ENCODE data around the gene IFNL2.
"Not testable (repeated sequence)": the region's sequence is repeated elsewhere in the genome, so short reads cannot be mapped to it uniquely, and the experiment has no call there.

DNA sequence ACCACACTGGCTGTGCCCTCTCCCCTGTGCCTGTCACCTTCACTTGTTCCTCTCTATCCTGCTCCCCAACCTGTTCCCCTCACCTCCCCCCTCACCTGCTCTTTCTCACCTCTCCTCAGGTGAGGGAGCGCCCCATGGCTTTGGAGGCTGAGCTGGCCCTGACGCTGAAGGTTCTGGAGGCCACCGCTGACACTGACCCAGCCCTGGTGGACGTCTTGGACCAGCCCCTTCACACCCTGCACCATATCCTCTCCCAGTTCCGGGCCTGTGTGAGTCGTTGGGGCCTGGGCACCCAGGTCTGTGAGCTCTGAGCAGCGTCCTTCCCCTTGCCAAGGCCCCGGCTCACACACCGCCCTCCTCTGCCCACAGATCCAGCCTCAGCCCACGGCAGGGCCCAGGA lies 1.2 kb downstream of the IFNL2 start:
- TF ChIP-seq, protein P1, sequence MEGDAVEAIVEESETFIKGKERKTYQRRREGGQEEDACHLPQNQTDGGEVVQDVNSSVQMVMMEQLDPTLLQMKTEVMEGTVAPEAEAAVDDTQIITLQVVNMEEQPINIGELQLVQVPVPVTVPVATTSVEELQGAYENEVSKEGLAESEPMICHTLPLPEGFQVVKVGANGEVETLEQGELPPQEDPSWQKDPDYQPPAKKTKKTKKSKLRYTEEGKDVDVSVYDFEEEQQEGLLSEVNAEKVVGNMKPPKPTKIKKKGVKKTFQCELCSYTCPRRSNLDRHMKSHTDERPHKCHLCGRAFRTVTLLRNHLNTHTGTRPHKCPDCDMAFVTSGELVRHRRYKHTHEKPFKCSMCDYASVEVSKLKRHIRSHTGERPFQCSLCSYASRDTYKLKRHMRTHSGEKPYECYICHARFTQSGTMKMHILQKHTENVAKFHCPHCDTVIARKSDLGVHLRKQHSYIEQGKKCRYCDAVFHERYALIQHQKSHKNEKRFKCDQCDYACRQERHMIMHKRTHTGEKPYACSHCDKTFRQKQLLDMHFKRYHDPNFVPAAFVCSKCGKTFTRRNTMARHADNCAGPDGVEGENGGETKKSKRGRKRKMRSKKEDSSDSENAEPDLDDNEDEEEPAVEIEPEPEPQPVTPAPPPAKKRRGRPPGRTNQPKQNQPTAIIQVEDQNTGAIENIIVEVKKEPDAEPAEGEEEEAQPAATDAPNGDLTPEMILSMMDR (IDR thresholded peaks at IDR 0.05), result not testable (repeated sequence)
- TF ChIP-seq POLR2A (IDR thresholded peaks at IDR 0.05), result not testable (repeated sequence)
